DOHH2 (cell line): ENCODE measurements around the gene ZNF878.

ENCODE experiments used
- H3F3A ChIP-seq: fragments of 200-600 bp; sonication (generic), shearing (Covaris generic); 2 replicates; pipeline ENCODE4 v1.6.0; 2016; ENCODE audit warnings: antibody characterized with exemption, mild to moderate bottlenecking; ENCODE audit not compliant: control insufficient read depth, insufficient read depth
- H3K27ac ChIP-seq: fragments of 200-600 bp; sonication (generic); 2 replicates; pipeline ENCODE4 v1.5.1; 2014; ENCODE audit warnings: low read depth, mild to moderate bottlenecking, low read length, moderate library complexity
- H3K27me3 ChIP-seq: fragments of 200-600 bp; sonication (generic); 2 replicates; pipeline ENCODE4 v1.6.1; 2014; ENCODE audit warnings: mild to moderate bottlenecking, low read length, mixed read lengths; ENCODE audit not compliant: control insufficient read depth
- H3K36me3 ChIP-seq: fragments of 200-600 bp; sonication (generic); 2 replicates; pipeline ENCODE4 v1.6.1; 2014; ENCODE audit warnings: mild to moderate bottlenecking, low read length, moderate library complexity, mixed read lengths; ENCODE audit not compliant: control insufficient read depth
- H3K4me1 ChIP-seq: fragments of 200-600 bp; sonication (generic); 2 replicates; pipeline ENCODE4 v1.6.1; 2014; ENCODE audit warnings: mild to moderate bottlenecking, low read length, mixed read lengths; ENCODE audit not compliant: control insufficient read depth
- H3K4me2 ChIP-seq: fragments of 200-600 bp; sonication (generic); 2 replicates; pipeline ENCODE4 v1.6.0; 2014; ENCODE audit warnings: mild to moderate bottlenecking, low read length, moderate library complexity
- H3K4me3 ChIP-seq: fragments of 200-600 bp; sonication (generic); 2 replicates; pipeline ENCODE4 v1.5.1; 2014; ENCODE audit warnings: mild to moderate bottlenecking, low read length, mixed read lengths
- H3K79me2 ChIP-seq: fragments of 200-600 bp; sonication (generic); 2 replicates; pipeline ENCODE4 v1.6.1; 2014; ENCODE audit warnings: mild to moderate bottlenecking, low read length, mixed read lengths; ENCODE audit not compliant: control insufficient read depth
- H3K9me2 ChIP-seq: fragments of 200-600 bp; sonication (generic); replicated peaks from 2 replicates; pipeline ENCODE4 v1.6.1; 2014; ENCODE audit warnings: mild to moderate bottlenecking, low read length, mixed read lengths; ENCODE audit not compliant: control insufficient read depth
- H3K9me3 ChIP-seq: fragments of 200-600 bp; sonication (generic); 2 replicates; pipeline ENCODE4 v1.6.1; 2014; ENCODE audit warnings: antibody characterized with exemption, low read length, mixed read lengths; ENCODE audit not compliant: control insufficient read depth, insufficient read depth
- H4K20me1 ChIP-seq: fragments of 200-600 bp; sonication (generic); 2 replicates; pipeline ENCODE4 v1.6.0; 2014; ENCODE audit warnings: low read depth, mild to moderate bottlenecking, antibody characterized with exemption, low read length, moderate library complexity; ENCODE audit not compliant: control insufficient read depth, insufficient read depth
- CTCF ChIP-seq: fragments of 200-600 bp; sonication (generic); IDR thresholded peaks from one replicate; pipeline ENCODE4 v1.5.1; 2014; ENCODE audit warnings: antibody characterized with exemption, mild to moderate bottlenecking, low read depth, low read length; ENCODE audit not compliant: poor library complexity, severe bottlenecking
- EZH2phosphoT487 ChIP-seq: fragments of 200-600 bp; sonication (generic); IDR thresholded peaks from 2 replicates; pipeline ENCODE4 v1.6.1; 2017; ENCODE audit warnings: borderline replicate concordance, mild to moderate bottlenecking, antibody characterized with exemption, low read length, moderate library complexity, mixed read lengths

The ZNF878 gene

GRCh38 chr19:12034198-12034597 lies 18.6 kb downstream of the ZNF878 start:
- no peaks in the 10 kb centered on the region for H3K36me3 ChIP-seq
- no peaks in the 10 kb centered on the region for H4K20me1 ChIP-seq
- H3K4me2 ChIP-seq: peak overlapping the region; percentile 67; the same call in 1 of the 2 replicates
- no peaks in the 10 kb centered on the region for H3F3A ChIP-seq
- no peak overlapping the region for H3K4me3 ChIP-seq
- no peak for TF ChIP-seq CTCF
- no peak for TF ChIP-seq EZH2phosphoT487
- H3K27me3 ChIP-seq: no peaks in the 10 kb centered on the region
- no peaks in the 10 kb centered on the region for H3K9me3 ChIP-seq
- H3K4me1 ChIP-seq: peaks cover 5% of the 10 kb centered on the region; the same call in 1 of the 2 replicates
- no peak overlapping the region for H3K27ac ChIP-seq
- no peaks in the 10 kb centered on the region for H3K9me2 ChIP-seq
- H3K79me2 ChIP-seq: no peaks in the 10 kb centered on the region

- peaks cover 50% of the 10 kb centered on the region for H3K36me3 ChIP-seq
- no peaks in the 10 kb centered on the region for H3K27me3 ChIP-seq
- H3K4me2 ChIP-seq: no peak overlapping the region
- peaks cover 39% of the 10 kb centered on the region for H3K9me3 ChIP-seq
- H4K20me1 ChIP-seq: no peaks in the 10 kb centered on the region
- H3K9me2 ChIP-seq: no peaks in the 10 kb centered on the region
- H3F3A ChIP-seq: no peaks in the 10 kb centered on the region
- H3K4me1 ChIP-seq: no peaks in the 10 kb centered on the region
- no peak overlapping the region for H3K27ac ChIP-seq
- H3K4me3 ChIP-seq: no peak overlapping the region
- TF ChIP-seq EZH2phosphoT487 (no peak), CTCF (no peak)
- no peaks in the 10 kb centered on the region for H3K79me2 ChIP-seq
These were observed 37.0 kb downstream of the ZNF878 start for GRCh38 chr19:12015753-12016116.

- no peaks in the 10 kb centered on the region for H3F3A ChIP-seq
- H3K27ac ChIP-seq: no peak overlapping the region
- H3K4me2 ChIP-seq: no peak overlapping the region
- peaks cover 39% of the 10 kb centered on the region for H3K9me3 ChIP-seq
- H3K36me3 ChIP-seq: peaks cover 50% of the 10 kb centered on the region
- H3K4me1 ChIP-seq: no peaks in the 10 kb centered on the region
- no peaks in the 10 kb centered on the region for H3K9me2 ChIP-seq
- H4K20me1 ChIP-seq: no peaks in the 10 kb centered on the region
- no peak overlapping the region for H3K4me3 ChIP-seq
- TF ChIP-seq CTCF (no peak), EZH2phosphoT487 (no peak)
- no peaks in the 10 kb centered on the region for H3K27me3 ChIP-seq
- no peaks in the 10 kb centered on the region for H3K79me2 ChIP-seq
These were observed 37.6 kb downstream of the ZNF878 start for GRCh38 chr19:12015015-12015752.
